Endothelial cell of umbilical vein (primary cell): ENCODE results near the gene MAL.

Experiments
- POLR2A ChIP-seq: IDR thresholded peaks from 2 replicates; pipeline ENCODE4 v1.6.1; 2012; ENCODE audit warnings: low read depth, mild to moderate bottlenecking, control low read depth, low read length
- TF ChIP-seq, protein P1 (sequence below), 2 donors: IDR thresholded peaks; 1 replicate in 1 of 2; 2 replicates in 1 of 2; pipeline ENCODE4 v1.5.1; 2011; ENCODE audit warnings: low read length in 2 of 2, mild to moderate bottlenecking in 2 of 2, moderate library complexity in 2 of 2, control low read depth in 1 of 2, inconsistent platforms in 1 of 2, low read depth in 1 of 2; ENCODE audit not compliant: insufficient read depth in 1 of 2; ENCODE audit errors: extremely low read depth in 1 of 2

DNA sequence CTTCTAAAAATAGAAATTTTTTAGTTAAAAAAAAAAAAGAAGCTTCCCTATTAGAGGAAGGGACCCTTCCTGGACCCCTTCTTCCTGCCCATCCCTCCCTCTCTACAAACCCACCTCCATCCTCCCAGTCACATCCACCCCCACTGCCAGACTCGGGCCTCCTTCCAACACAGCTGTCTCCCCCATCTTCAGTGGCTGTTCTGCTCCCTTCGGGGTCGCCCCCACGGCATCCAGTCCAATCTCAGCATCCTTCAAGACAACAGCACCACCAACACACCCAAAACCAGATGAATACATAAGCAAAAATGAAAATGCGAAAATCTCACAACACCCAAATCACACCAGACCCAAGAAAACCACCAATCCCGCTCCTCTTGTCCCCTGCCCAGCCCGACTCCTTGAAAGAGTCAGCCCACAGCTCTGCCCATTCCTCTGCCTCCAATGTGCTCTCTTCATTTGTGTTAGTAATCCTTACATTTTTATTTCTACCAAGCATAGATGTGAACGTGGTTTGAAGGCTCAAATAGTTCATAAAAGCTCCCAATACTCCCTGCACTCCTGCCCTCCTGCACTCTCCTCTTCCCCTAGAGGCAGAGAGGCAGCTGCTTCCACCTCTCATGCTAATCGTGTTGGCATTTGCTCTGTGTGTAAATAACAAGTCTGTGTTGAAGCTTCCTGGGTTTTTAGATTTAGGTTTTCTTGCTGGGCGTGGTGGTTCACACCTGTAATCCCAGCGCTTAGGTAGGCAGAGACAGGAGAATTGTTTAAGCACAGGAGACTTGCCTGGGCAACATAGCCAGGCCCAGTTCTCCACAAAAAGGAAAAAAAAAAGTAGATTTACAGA lies 37.0 kb downstream of the MAL start:
- no peak for TF ChIP-seq POLR2A
- TF ChIP-seq, protein P1, sequence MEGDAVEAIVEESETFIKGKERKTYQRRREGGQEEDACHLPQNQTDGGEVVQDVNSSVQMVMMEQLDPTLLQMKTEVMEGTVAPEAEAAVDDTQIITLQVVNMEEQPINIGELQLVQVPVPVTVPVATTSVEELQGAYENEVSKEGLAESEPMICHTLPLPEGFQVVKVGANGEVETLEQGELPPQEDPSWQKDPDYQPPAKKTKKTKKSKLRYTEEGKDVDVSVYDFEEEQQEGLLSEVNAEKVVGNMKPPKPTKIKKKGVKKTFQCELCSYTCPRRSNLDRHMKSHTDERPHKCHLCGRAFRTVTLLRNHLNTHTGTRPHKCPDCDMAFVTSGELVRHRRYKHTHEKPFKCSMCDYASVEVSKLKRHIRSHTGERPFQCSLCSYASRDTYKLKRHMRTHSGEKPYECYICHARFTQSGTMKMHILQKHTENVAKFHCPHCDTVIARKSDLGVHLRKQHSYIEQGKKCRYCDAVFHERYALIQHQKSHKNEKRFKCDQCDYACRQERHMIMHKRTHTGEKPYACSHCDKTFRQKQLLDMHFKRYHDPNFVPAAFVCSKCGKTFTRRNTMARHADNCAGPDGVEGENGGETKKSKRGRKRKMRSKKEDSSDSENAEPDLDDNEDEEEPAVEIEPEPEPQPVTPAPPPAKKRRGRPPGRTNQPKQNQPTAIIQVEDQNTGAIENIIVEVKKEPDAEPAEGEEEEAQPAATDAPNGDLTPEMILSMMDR (IDR thresholded peaks at IDR 0.05; ENCODE audit: extremely low read depth in 1 of 2, insufficient read depth in 1 of 2, low read depth in 1 of 2, low read length in 2 of 2), result no peak
